ENCODE data around the gene AIG1.
"Not testable (repeated sequence)": the region's sequence is repeated elsewhere in the genome, so short reads cannot be mapped to it uniquely, and the experiment has no call there.

The AIG1 gene

DNA sequence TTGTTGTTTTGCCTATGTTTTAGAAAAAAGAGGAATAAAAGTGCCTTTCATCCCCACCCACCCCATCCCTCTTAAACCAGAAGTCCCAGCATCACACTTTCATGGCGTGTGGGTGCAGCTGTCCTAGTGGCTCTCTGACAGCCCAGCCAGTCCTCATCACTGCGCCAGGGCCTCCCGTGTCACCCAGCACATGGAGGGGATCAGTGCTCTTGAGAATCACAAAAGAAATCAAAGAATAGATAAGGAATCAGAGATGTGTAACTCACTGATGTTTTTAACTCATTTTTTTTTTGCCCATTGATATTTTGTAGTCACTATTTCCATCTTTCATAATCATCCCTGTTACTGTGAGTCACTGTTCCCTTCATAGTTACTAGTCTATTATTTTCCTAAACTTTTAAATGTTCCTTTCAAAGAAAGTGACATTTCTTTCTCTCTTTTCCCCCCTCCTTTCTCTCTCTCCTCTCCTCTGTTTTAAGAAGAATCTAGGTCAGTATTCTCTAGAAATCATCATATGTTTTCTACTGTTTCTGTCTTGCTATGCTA is 78.6 kb downstream of the AIG1 start:
- TF ChIP-seq CTCF (IDR thresholded peaks at IDR 0.05; ENCODE audit: insufficient read depth, low read length, poor library complexity, severe bottlenecking), result no peak
- Histone ChIP-seq H3K27me3 (replicated peaks; ENCODE audit: control insufficient read depth, insufficient read depth, low read length) (no peaks in the 10 kb centered on the region), H3K4me3 (replicated peaks; ENCODE audit: low read depth, low read length) (no peak overlapping the region), H3K36me3 (ENCODE audit: control insufficient read depth, insufficient read depth, low read length) (no peaks in the 10 kb centered on the region)
- DNase-seq (ENCODE audit: extremely low read depth, insufficient read length), result no peak

GRCh38 chr6:143139884-143140283 is 79.2 kb downstream of the AIG1 start:
- H3K4me3 ChIP-seq (replicated peaks; ENCODE audit: low read depth, low read length); H3K27me3 ChIP-seq (replicated peaks; ENCODE audit: control insufficient read depth, insufficient read depth, low read length); DNase-seq (ENCODE audit: extremely low read depth, insufficient read length): not testable (repeated sequence)

DNA sequence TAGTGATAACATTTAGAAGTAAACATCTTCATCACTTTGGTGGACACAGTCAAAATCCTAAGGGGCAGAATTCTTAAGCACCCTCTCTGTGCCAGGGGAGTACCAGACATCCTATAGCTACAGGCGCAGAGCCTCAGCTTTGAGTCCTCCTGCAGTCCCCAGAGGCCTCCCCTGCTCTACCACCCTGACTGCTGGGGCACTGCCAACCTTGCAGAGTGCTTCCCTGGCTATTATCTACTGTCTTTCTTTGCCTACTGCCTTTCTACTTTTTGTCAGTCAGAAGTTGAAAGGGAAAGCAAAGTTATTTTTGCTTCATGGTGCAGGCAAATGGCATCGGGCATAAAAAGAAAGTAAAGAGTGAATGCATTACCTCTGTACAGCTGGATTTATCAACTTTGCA is 80.1 kb downstream of the AIG1 start:
- no peak for TF ChIP-seq CTCF (IDR thresholded peaks at IDR 0.05; ENCODE audit: insufficient read depth, low read length, poor library complexity, severe bottlenecking)
- Histone ChIP-seq H3K4me3 (replicated peaks; ENCODE audit: low read depth, low read length) (no peak overlapping the region), H3K27me3 (replicated peaks; ENCODE audit: control insufficient read depth, insufficient read depth, low read length) (no peaks in the 10 kb centered on the region), H3K36me3 (ENCODE audit: control insufficient read depth, insufficient read depth, low read length) (no peaks in the 10 kb centered on the region)
- no peak for DNase-seq (ENCODE audit: extremely low read depth, insufficient read length)

More at GRCh38 chr6:143139884-143140283, 79.2 kb downstream of the AIG1 start:
- not testable (repeated sequence) for H3K36me3 ChIP-seq (ENCODE audit: control insufficient read depth, insufficient read depth, low read length)

GRCh38 chr6:143141442-143141841 is 80.8 kb downstream of the AIG1 start:
- DNase-seq (ENCODE audit: extremely low read depth, insufficient read length), result no peak
- Histone ChIP-seq H3K27me3 (replicated peaks; ENCODE audit: control insufficient read depth, insufficient read depth, low read length) (no peaks in the 10 kb centered on the region), H3K36me3 (ENCODE audit: control insufficient read depth, insufficient read depth, low read length) (no peaks in the 10 kb centered on the region), H3K4me3 (replicated peaks; ENCODE audit: low read depth, low read length) (no peak overlapping the region)
- TF ChIP-seq CTCF (IDR thresholded peaks at IDR 0.05; ENCODE audit: insufficient read depth, low read length, poor library complexity, severe bottlenecking), result no peak

GRCh38 chr6:143146186-143146851 is 85.6 kb downstream of the AIG1 start:
- Histone ChIP-seq H3K4me3 (replicated peaks; ENCODE audit: low read depth, low read length) (no peak overlapping the region), H3K36me3 (ENCODE audit: control insufficient read depth, insufficient read depth, low read length) (no peaks in the 10 kb centered on the region), H3K27me3 (replicated peaks; ENCODE audit: control insufficient read depth, insufficient read depth, low read length) (no peaks in the 10 kb centered on the region)
- no peak for DNase-seq (ENCODE audit: extremely low read depth, insufficient read length)
- no peak for TF ChIP-seq CTCF (IDR thresholded peaks at IDR 0.05; ENCODE audit: insufficient read depth, low read length, poor library complexity, severe bottlenecking)

GRCh38 chr6:143149771-143150170 is 89.1 kb downstream of the AIG1 start:
- TF ChIP-seq CTCF (IDR thresholded peaks at IDR 0.05; ENCODE audit: insufficient read depth, low read length, poor library complexity, severe bottlenecking), result no peak
- H3K4me3 ChIP-seq (replicated peaks; ENCODE audit: low read depth, low read length), result no peak overlapping the region
- DNase-seq (ENCODE audit: extremely low read depth, insufficient read length), result no peak
- no peaks in the 10 kb centered on the region for H3K27me3 ChIP-seq (replicated peaks; ENCODE audit: control insufficient read depth, insufficient read depth, low read length)
- H3K36me3 ChIP-seq (ENCODE audit: control insufficient read depth, insufficient read depth, low read length), result no peaks in the 10 kb centered on the region
